Skeletal muscle tissue (tissue), 4 donors: ENCODE results near the gene LGALS7B. TPM values are rescaled to one million over a fixed set of nuclear protein-coding genes. Genes with fewer than 3 reads are reported as not detected.
"Not testable (repeated sequence)": the region's sequence is repeated elsewhere in the genome, so short reads cannot be mapped to it uniquely, and the experiment has no call there.

Experiments used
- H3K27ac ChIP-seq: one replicate; pipeline ENCODE4 v1.7.0; 2013; ENCODE audit warnings: mild to moderate bottlenecking, low read depth, low read length, inconsistent platforms
- H3K27me3 ChIP-seq, 3 donors: one replicate each; pipeline ENCODE4 v1.7.0; 2013; ENCODE audit warnings: low read length in 3 of 3; ENCODE audit not compliant: control insufficient read depth in 3 of 3, insufficient read depth in 3 of 3
- H3K36me3 ChIP-seq, 3 donors: one replicate each; pipeline ENCODE4 v1.7.0; 2013; ENCODE audit warnings: low read length in 3 of 3; ENCODE audit not compliant: control insufficient read depth in 3 of 3, insufficient read depth in 3 of 3
- H3K4me1 ChIP-seq, 3 donors: one replicate each; pipeline ENCODE4 v1.7.0; 2013; ENCODE audit warnings: low read length in 3 of 3, mild to moderate bottlenecking in 3 of 3; ENCODE audit not compliant: control insufficient read depth in 3 of 3, insufficient read depth in 3 of 3
- H3K4me3 ChIP-seq, 3 donors: one replicate each; pipeline ENCODE4 v1.7.0; 2013; ENCODE audit warnings: low read length in 3 of 3
- H3K9ac ChIP-seq, 3 donors: one replicate each; pipeline ENCODE4 v1.7.0; 2013; ENCODE audit warnings: low read length in 3 of 3, mild to moderate bottlenecking in 3 of 3, moderate library complexity in 2 of 3, low read depth in 1 of 3
- H3K9me3 ChIP-seq, 3 donors: one replicate each; pipeline ENCODE4 v1.7.0; 2013; ENCODE audit warnings: low read length in 3 of 3; ENCODE audit not compliant: control insufficient read depth in 3 of 3
- total RNA-seq: library from RNA; depleted of rRNA; stranded (reverse); fragments of >200 nt; gene quantifications from one replicate; pipeline ENCODE4 v1.2.3, GENCODE V29; 2014
- donor health status: Osteomylitis.

The LGALS7B gene
- total RNA-seq, 1 donor from 2014 or later: not detected

- no peaks in the 10 kb centered on the region for H3K27me3 ChIP-seq
- H3K27ac ChIP-seq: no peak overlapping the region
- no peaks in the 10 kb centered on the region for H3K9me3 ChIP-seq
- H3K4me1 ChIP-seq: no peaks in the 10 kb centered on the region
- H3K36me3 ChIP-seq: no peaks in the 10 kb centered on the region
- no peak overlapping the region for H3K9ac ChIP-seq
- no peak overlapping the region for H3K4me3 ChIP-seq
Measured at GRCh38 chr19:38744874-38745273, 44.1 kb upstream of the LGALS7B start.

GRCh38 chr19:38745316-38745715, 43.7 kb upstream of the LGALS7B start:
- Histone ChIP-seq H3K9ac (no peak overlapping the region), H3K4me3 (no peak overlapping the region), H3K27me3 (no peaks in the 10 kb centered on the region), H3K36me3 (no peaks in the 10 kb centered on the region), H3K9me3 (no peaks in the 10 kb centered on the region), H3K4me1 (no peaks in the 10 kb centered on the region), H3K27ac (no peak overlapping the region)

- not testable (repeated sequence) for H3K27ac ChIP-seq, H3K27me3 ChIP-seq
Measured at GRCh38 chr19:38753783-38754182, 35.2 kb upstream of the LGALS7B start.

GRCh38 chr19:38754196-38754595, 34.8 kb upstream of the LGALS7B start:
- not testable (repeated sequence) for H3K9ac ChIP-seq, H3K36me3 ChIP-seq, H3K4me1 ChIP-seq, H3K4me3 ChIP-seq, H3K9me3 ChIP-seq, H3K27me3 ChIP-seq, H3K27ac ChIP-seq

More at GRCh38 chr19:38753783-38754182, 35.2 kb upstream of the LGALS7B start:
- not testable (repeated sequence) for H3K9ac ChIP-seq, H3K36me3 ChIP-seq, H3K4me3 ChIP-seq, H3K9me3 ChIP-seq, H3K4me1 ChIP-seq

- no peaks in the 10 kb centered on the region for H3K36me3 ChIP-seq
Measured at GRCh38 chr19:38759590-38760003, 29.4 kb upstream of the LGALS7B start.

GRCh38 chr19:38760805-38761517, 28.0 kb upstream of the LGALS7B start:
- H3K27ac ChIP-seq, H3K4me3 ChIP-seq, H3K36me3 ChIP-seq, H3K27me3 ChIP-seq, H3K9me3 ChIP-seq, H3K4me1 ChIP-seq, H3K9ac ChIP-seq: not testable (repeated sequence)

More at GRCh38 chr19:38759590-38760003, 29.4 kb upstream of the LGALS7B start:
- H3K27me3 ChIP-seq: no peaks in the 10 kb centered on the region
- no peak overlapping the region for H3K4me3 ChIP-seq
- no peaks in the 10 kb centered on the region for H3K4me1 ChIP-seq
- no peaks in the 10 kb centered on the region for H3K9me3 ChIP-seq
- no peak overlapping the region for H3K9ac ChIP-seq
- H3K27ac ChIP-seq: no peak overlapping the region

- not testable (repeated sequence) for H3K9me3 ChIP-seq, H3K27me3 ChIP-seq, H3K9ac ChIP-seq, H3K36me3 ChIP-seq, H3K4me3 ChIP-seq, H3K27ac ChIP-seq, H3K4me1 ChIP-seq
Measured at GRCh38 chr19:38761884-38762389, 27.1 kb upstream of the LGALS7B start.

- H3K9ac ChIP-seq: no peak overlapping the region
- H3K9me3 ChIP-seq: no peaks in the 10 kb centered on the region
- no peaks in the 10 kb centered on the region for H3K27me3 ChIP-seq
- H3K4me1 ChIP-seq: no peaks in the 10 kb centered on the region
- H3K36me3 ChIP-seq: no peaks in the 10 kb centered on the region
- H3K4me3 ChIP-seq: no peak overlapping the region
- no peak overlapping the region for H3K27ac ChIP-seq
Measured at GRCh38 chr19:38763795-38764220, 25.2 kb upstream of the LGALS7B start.

GRCh38 chr19:38765214-38765613, 23.8 kb upstream of the LGALS7B start:
- Histone ChIP-seq H3K9ac (no peak overlapping the region), H3K4me1 (peaks cover 0 to 7% (median 2%) of the 10 kb centered on the region in 3 donors), H3K4me3 (no peak overlapping the region), H3K27ac (no peak overlapping the region), H3K36me3 (no peaks in the 10 kb centered on the region), H3K9me3 (no peaks in the 10 kb centered on the region), H3K27me3 (no peaks in the 10 kb centered on the region)

GRCh38 chr19:38766276-38767047, 22.5 kb upstream of the LGALS7B start:
- no peak overlapping the region for H3K27ac ChIP-seq
- H3K4me3 ChIP-seq: no peak overlapping the region
- no peaks in the 10 kb centered on the region for H3K36me3 ChIP-seq
- no peaks in the 10 kb centered on the region for H3K27me3 ChIP-seq
- no peaks in the 10 kb centered on the region for H3K9me3 ChIP-seq
- H3K9ac ChIP-seq: no peak overlapping the region
- peaks cover 0 to 7% (median 2%) of the 10 kb centered on the region in 3 donors for H3K4me1 ChIP-seq
